MG63 (cell line): ENCODE data around the gene TPSAB1. TPM values are rescaled to one million over a fixed set of nuclear protein-coding genes. Genes with fewer than 3 reads are reported as not detected.

Experiments used
- DNase-seq: peaks from one replicate; pipeline ENCODE4 v3.0.0-alpha.2; 2020
- H3K27me3 ChIP-seq: fragments of 250-450 bp; sonication (Bioruptor Pico); 2 replicates; pipeline ENCODE4 v1.5.1; 2020; ENCODE audit warnings: mild to moderate bottlenecking, moderate library complexity
- H3K36me3 ChIP-seq: fragments of 250-450 bp; sonication (Bioruptor Pico); 2 replicates; pipeline ENCODE4 v1.5.1; 2020; ENCODE audit warnings: mild to moderate bottlenecking, moderate library complexity
- H3K4me3 ChIP-seq: fragments of 250-450 bp; sonication (Bioruptor Pico); 2 replicates; pipeline ENCODE4 v1.5.1; 2020; ENCODE audit warnings: mild to moderate bottlenecking, moderate library complexity
- H3K9me3 ChIP-seq: fragments of 250-450 bp; sonication (Bioruptor Pico); 2 replicates; pipeline ENCODE4 v1.5.1; 2020; ENCODE audit warnings: mild to moderate bottlenecking, moderate library complexity
- total RNA-seq: library from RNA; depleted of rRNA; stranded (reverse); fragments of >200 nt; shearing (Covaris generic); gene quantifications from 2 replicates; pipeline ENCODE4 v1.2.3, GENCODE V29; 2014; ENCODE audit warnings: low replicate concordance

TPSAB1 gene
- total RNA-seq, 1 experiment from 2014 or later, result not detected

DNA sequence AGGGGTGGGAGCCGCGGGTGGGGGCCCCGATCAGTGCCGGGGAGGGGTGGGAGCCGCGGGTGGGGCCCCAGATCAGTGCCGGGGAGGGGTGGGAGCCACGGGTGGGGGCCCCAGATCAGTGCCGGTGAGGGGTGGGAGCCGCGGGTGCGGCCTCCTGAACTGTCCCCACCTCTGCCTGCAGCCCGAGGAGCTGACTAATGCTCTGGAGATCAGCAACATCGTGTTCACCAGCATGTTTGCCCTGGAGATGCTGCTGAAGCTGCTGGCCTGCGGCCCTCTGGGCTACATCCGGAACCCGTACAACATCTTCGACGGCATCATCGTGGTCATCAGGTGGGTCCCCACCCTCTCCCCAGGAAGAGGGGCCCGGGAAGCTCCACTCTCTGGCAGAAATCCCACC lies 35.6 kb upstream of the TPSAB1 start:
- no peak for DNase-seq
- Histone ChIP-seq H3K4me3 (no peak overlapping the region), H3K36me3 (no peaks in the 10 kb centered on the region), H3K27me3 (peaks cover 2% of the 10 kb centered on the region; the same call in 1 of the 2 replicates), H3K9me3 (no peaks in the 10 kb centered on the region)

DNA sequence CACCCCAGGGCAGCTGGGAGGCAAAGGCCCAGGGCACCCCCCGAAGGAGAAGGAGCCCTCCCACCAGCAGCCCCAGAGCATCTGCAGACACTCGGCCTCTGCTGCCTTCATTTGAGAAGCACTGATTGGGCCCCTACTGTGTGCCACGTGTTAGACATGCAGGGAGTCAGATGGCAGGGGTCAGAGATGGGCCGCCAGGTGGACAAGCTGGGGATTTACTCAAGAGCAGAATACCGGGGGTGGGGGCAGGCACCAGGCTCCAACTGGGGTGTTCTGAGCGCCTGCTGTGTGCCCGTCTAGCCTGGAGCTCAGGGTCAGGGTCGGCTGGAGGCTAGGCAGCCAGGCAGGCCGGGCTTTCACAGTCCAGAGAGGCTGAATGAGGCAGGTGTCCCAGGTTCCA lies 34.2 kb upstream of the TPSAB1 start:
- Histone ChIP-seq H3K36me3 (no peaks in the 10 kb centered on the region), H3K27me3 (peaks cover 2% of the 10 kb centered on the region; the same call in 1 of the 2 replicates), H3K4me3 (no peak overlapping the region), H3K9me3 (no peaks in the 10 kb centered on the region)
- no peak for DNase-seq

- Histone ChIP-seq H3K4me3 (no peak overlapping the region), H3K36me3 (no peaks in the 10 kb centered on the region), H3K27me3 (peaks cover 2% of the 10 kb centered on the region; the same call in 1 of the 2 replicates), H3K9me3 (no peaks in the 10 kb centered on the region)
- no peak for DNase-seq
These were observed 33.7 kb upstream of the TPSAB1 start for GRCh38 chr16:1206786-1207185.

DNA sequence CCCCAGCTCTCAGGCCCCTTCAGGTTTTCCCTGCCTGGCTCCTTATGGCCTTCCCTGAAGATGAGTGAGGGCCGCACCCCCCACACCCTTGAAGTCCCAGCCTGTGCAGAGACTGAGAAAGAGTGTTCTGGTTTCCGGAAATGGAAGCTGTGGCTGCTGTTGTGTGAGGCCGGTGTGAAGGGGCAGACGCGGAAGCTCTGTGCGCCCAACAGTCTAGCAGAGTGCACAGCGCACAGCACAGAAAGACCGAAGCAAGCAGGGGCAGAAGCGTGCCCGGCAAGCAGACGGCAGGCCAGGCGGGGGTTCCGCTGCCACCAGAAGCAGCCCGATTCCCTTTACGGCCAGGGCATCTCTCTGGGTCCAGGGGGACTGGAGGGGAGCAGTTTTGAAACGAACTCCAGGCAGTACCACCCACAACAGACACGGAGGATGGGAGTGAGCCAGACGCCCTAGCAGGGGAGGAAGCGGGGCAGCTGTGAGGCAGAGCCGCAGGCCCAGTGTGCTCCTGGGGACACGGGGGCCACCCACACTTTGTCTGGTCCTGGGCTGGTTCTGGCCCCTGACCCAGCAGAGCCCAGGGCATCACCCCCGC lies 32.2 kb upstream of the TPSAB1 start:
- Histone ChIP-seq H3K9me3 (no peaks in the 10 kb centered on the region), H3K36me3 (no peaks in the 10 kb centered on the region), H3K27me3 (peaks cover 2% of the 10 kb centered on the region; the same call in 1 of the 2 replicates), H3K4me3 (no peak overlapping the region)
- no peak for DNase-seq

GRCh38 chr16:1209081-1209480 lies 31.4 kb upstream of the TPSAB1 start:
- no peak for DNase-seq

GRCh38 chr16:1210461-1210860 lies 30.0 kb upstream of the TPSAB1 start:
- no peaks in the 10 kb centered on the region; the same call in 1 of the 2 replicates for H3K27me3 ChIP-seq
- H3K36me3 ChIP-seq, result no peaks in the 10 kb centered on the region
- H3K9me3 ChIP-seq, result no peaks in the 10 kb centered on the region
- DNase-seq, result no peak
- H3K4me3 ChIP-seq, result no peak overlapping the region

More at GRCh38 chr16:1209081-1209480, 31.4 kb upstream of the TPSAB1 start:
- Histone ChIP-seq H3K4me3 (no peak overlapping the region), H3K36me3 (no peaks in the 10 kb centered on the region), H3K27me3 (peaks cover 2% of the 10 kb centered on the region; the same call in 1 of the 2 replicates), H3K9me3 (no peaks in the 10 kb centered on the region)

DNA sequence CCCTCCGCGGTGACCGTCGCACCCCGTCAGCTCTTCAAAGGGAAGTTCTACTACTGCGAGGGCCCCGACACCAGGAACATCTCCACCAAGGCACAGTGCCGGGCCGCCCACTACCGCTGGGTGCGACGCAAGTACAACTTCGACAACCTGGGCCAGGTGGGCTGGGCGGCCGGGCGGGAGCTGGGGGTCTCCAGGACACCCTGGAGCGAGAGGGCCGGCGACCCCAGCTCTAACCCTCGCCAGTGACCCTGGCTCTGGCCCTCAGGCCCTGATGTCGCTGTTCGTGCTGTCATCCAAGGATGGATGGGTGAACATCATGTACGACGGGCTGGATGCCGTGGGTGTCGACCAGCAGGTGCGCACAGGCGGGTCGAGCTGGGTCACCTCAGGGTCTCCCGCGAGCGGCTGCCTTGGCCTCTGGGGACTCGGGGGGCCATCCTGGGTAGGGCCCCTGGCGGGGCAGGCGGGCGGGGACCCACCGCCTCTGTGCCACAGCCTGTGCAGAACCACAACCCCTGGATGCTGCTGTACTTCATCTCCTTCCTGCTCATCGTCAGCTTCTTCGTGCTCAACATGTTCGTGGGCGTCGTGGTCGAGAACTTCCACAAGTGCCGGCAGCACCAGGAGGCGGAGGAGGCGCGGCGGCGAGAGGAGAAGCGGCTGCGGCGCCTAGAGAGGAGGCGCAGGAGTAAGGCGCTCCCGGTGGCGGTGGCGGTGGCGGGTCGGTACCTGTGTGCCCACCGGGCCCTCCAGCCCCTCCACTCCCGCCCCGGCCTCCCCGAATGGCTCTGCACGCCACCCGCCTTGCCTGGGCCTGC lies 28.8 kb upstream of the TPSAB1 start:
- Histone ChIP-seq H3K27me3 (no peaks in the 10 kb centered on the region; the same call in 1 of the 2 replicates), H3K9me3 (no peaks in the 10 kb centered on the region)

GRCh38 chr16:1212616-1213194 lies 27.8 kb upstream of the TPSAB1 start:
- no peaks in the 10 kb centered on the region for H3K36me3 ChIP-seq
- H3K4me3 ChIP-seq, result no peak overlapping the region
- no peak for DNase-seq
- H3K27me3 ChIP-seq, result no peaks in the 10 kb centered on the region; the same call in 1 of the 2 replicates
- H3K9me3 ChIP-seq, result no peaks in the 10 kb centered on the region

More for the DNA sequence above, 28.8 kb upstream of the TPSAB1 start:
- H3K36me3 ChIP-seq, result no peaks in the 10 kb centered on the region
- no peak for DNase-seq
- H3K4me3 ChIP-seq, result no peak overlapping the region

DNA sequence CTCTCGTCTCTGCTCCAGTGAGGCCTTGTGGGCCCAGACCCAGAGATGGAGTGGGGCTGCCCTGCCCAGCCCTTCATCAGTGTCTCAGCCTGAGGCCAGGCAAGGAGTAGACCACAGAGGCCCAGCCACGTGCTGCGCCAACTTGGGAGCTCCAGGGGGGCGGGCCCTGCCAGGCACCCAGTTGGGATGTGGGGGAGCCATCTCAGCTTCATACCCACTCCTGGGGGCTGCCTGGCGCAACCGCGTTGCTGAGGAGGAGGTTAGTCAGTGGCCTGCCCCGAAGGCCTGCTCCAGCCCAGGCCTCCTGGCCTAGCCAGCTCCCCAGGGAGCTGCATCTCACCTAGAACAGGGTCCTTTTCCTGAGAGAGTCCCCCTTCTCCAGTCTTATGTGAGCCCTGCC lies 27.3 kb upstream of the TPSAB1 start:
- H3K4me3 ChIP-seq, result no peak overlapping the region
- no peaks in the 10 kb centered on the region for H3K9me3 ChIP-seq
- no peaks in the 10 kb centered on the region; the same call in 1 of the 2 replicates for H3K27me3 ChIP-seq
- no peak for DNase-seq
- no peaks in the 10 kb centered on the region for H3K36me3 ChIP-seq

DNA sequence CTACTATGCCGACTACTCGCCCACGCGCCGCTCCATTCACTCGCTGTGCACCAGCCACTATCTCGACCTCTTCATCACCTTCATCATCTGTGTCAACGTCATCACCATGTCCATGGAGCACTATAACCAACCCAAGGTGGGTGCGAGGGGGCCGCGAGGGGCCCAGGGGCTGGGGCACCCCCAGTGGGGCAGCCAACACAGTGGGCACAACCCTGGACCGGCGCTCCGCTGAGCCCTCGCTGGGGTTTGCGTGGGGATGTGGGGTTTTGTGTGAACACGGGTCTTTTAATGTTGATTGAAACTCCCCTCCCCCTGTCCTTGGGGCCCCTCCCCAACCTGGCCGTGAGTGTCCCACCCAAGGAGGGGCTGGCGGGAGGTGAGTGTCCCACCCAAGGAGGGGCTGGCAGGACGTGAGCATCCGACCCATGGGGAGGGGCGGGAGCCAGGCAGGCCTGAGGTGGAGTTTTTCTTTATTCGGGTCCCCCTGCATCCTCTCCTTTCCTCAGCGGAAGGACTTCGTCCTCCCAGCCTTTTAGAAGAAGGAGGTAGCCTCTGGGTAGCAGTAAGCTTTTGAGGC lies 26.6 kb upstream of the TPSAB1 start:
- Histone ChIP-seq H3K36me3 (no peaks in the 10 kb centered on the region), H3K9me3 (no peaks in the 10 kb centered on the region), H3K27me3 (no peaks in the 10 kb centered on the region), H3K4me3 (no peak overlapping the region)
- no peak for DNase-seq

- Histone ChIP-seq H3K36me3 (no peaks in the 10 kb centered on the region), H3K27me3 (no peaks in the 10 kb centered on the region), H3K4me3 (no peak overlapping the region), H3K9me3 (no peaks in the 10 kb centered on the region)
- no peak for DNase-seq
These were observed 25.8 kb upstream of the TPSAB1 start for GRCh38 chr16:1214719-1215118.

DNA sequence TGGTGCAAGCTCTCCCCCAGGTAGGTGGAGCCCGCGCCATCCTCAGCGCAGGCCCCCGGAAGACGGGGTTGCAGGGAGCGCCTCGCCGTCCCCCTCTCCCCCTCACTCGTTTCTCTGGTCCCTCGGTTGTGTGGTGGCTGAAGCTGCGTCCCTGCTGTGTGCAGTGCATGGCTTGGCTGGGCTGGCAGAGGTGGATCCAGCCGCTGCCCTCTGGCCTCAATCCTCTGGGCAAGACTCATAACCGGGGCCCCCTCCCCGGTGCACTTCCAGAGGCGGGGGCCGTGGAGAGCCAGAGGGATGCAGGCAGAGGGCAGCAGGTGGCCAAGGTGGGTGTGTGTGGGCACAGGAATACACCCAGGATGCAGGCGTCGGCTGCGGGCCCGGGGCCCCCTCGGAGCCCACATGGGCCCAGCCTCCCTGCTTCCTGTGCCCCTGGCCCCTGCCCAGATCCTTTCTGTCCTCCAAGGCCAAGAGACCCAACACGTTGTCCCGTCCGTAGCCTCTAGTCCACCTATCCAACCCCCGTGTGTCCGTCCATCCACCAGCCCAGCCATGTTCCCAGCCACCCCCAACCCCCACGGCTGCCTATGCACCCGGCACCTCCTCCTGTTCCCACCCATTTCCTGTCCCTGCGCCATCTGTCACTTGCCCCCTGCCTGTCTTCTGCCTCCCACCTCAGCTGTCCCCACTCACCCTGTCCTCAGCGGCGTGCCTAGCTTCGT lies 24.8 kb upstream of the TPSAB1 start:
- Histone ChIP-seq H3K4me3 (no peak overlapping the region), H3K9me3 (no peaks in the 10 kb centered on the region), H3K36me3 (no peaks in the 10 kb centered on the region), H3K27me3 (no peaks in the 10 kb centered on the region; the same call in 1 of the 2 replicates)
- DNase-seq, result no peak

- Histone ChIP-seq H3K36me3 (no peaks in the 10 kb centered on the region), H3K27me3 (no peaks in the 10 kb centered on the region; the same call in 1 of the 2 replicates), H3K4me3 (no peak overlapping the region), H3K9me3 (no peaks in the 10 kb centered on the region)
- DNase-seq, result no peak
These were observed 24.2 kb upstream of the TPSAB1 start for GRCh38 chr16:1216296-1216619.

- Histone ChIP-seq H3K4me3 (no peak overlapping the region), H3K9me3 (no peaks in the 10 kb centered on the region), H3K27me3 (no peaks in the 10 kb centered on the region; the same call in 1 of the 2 replicates), H3K36me3 (no peaks in the 10 kb centered on the region)
- no peak for DNase-seq
These were observed 23.7 kb upstream of the TPSAB1 start for GRCh38 chr16:1216681-1217400.

GRCh38 chr16:1217526-1217925 lies 23.0 kb upstream of the TPSAB1 start:
- no peak for DNase-seq

More at GRCh38 chr16:1217526-1217925, 23.0 kb upstream of the TPSAB1 start:
- Histone ChIP-seq H3K27me3 (no peaks in the 10 kb centered on the region; the same call in 1 of the 2 replicates), H3K4me3 (no peak overlapping the region), H3K36me3 (no peaks in the 10 kb centered on the region), H3K9me3 (no peaks in the 10 kb centered on the region)
